H1 (cell line): Measurements from ENCODE around the gene NOP9. TPM values are rescaled to one million over a fixed set of nuclear protein-coding genes. Genes with fewer than 3 reads are reported as not detected.

ENCODE experiments used
- CTCF ChIA-PET: fragments of 300-600 bp; sonication (Branson Sonifier 250); formaldehyde crosslinking; loops from one replicate; lab custom pipeline; 2021; ENCODE audit not compliant: partially characterized antibody; lab: Charles Lee
- POLR2A ChIA-PET: fragments of 300-600 bp; sonication (Branson Sonifier 250); formaldehyde crosslinking; loops from one replicate; lab custom pipeline; 2021; ENCODE audit warnings: inconsistent platforms; ENCODE audit not compliant: partially characterized antibody; lab: Charles Lee
- DNase-seq, 2 experiments: peaks; one replicate each; pipeline versions ENCODE4 v3.0.0 to v3.0.0-alpha.2; 2010 to 2022; ENCODE audit warnings: low spot score in 2 of 2, low read depth in 1 of 2, mixed read lengths in 1 of 2
- FAIRE-seq: peaks from 2 replicates; lab custom pipeline; 2011; peaks lifted over from hg19 to GRCh38; lab: Jason Lieb, UNC
- H2AFZ ChIP-seq: 2 replicates; pipeline ENCODE4 v1.8.1; 2012; ENCODE audit warnings: low read length, inconsistent platforms
- H2AK5ac ChIP-seq: 2 replicates; pipeline ENCODE4 v1.6.1; 2013; ENCODE audit warnings: low read depth, low read length
- H2BK120ac ChIP-seq: replicated peaks from 2 replicates; pipeline ENCODE3; 2013; ENCODE audit warnings: low read depth, low read length, inconsistent platforms
- H2BK12ac ChIP-seq: 2 replicates; pipeline ENCODE4 v1.6.1; 2013; ENCODE audit warnings: low read depth, low read length
- H2BK15ac ChIP-seq: 2 replicates; pipeline ENCODE4 v1.6.1; 2013; ENCODE audit warnings: low read length
- H2BK20ac ChIP-seq: 2 replicates; pipeline ENCODE4 v1.6.1; 2013; ENCODE audit warnings: low read length
- H2BK5ac ChIP-seq: 2 replicates; pipeline ENCODE4 v1.6.1; 2013; ENCODE audit warnings: low read depth, low read length
- H3K14ac ChIP-seq: 2 replicates; pipeline ENCODE4 v1.6.1; 2013; ENCODE audit warnings: inconsistent platforms; ENCODE audit not compliant: insufficient read length
- H3K18ac ChIP-seq: 2 replicates; pipeline ENCODE4 v1.6.1; 2013; ENCODE audit warnings: low read length; ENCODE audit errors: extremely low read depth
- H3K23ac ChIP-seq: 2 replicates; pipeline ENCODE4 v1.6.1; 2013; ENCODE audit warnings: inconsistent platforms; ENCODE audit not compliant: insufficient read length
- H3K23me2 ChIP-seq: 2 replicates; pipeline ENCODE4 v1.6.1; 2013; ENCODE audit warnings: low read depth, low read length
- H3K27ac ChIP-seq: 2 replicates; pipeline ENCODE4 v1.6.1; 2011; ENCODE audit warnings: low read depth, low read length, inconsistent platforms
- H3K27me3 ChIP-seq, 4 experiments: replicated peaks in 1 of 4; 1 replicate in 1 of 4; 2 replicates in 3 of 4; pipeline versions ENCODE4 v1.6.1 to v1.8.1; 2011 to 2013; ENCODE audit warnings: low read length in 3 of 4, mild to moderate bottlenecking in 3 of 4, inconsistent platforms in 2 of 4, mixed read lengths in 2 of 4, moderate library complexity in 1 of 4; ENCODE audit not compliant: control insufficient read depth in 3 of 4, insufficient read depth in 3 of 4; ENCODE audit errors: extremely low read depth in 1 of 4
- H3K36me3 ChIP-seq, 4 experiments: 2 replicates each; pipeline versions ENCODE4 v1.6.1 to v1.8.1; 2011 to 2013; ENCODE audit warnings: mild to moderate bottlenecking in 4 of 4, low read length in 3 of 4, moderate library complexity in 2 of 4, control low read depth in 1 of 4, inconsistent platforms in 1 of 4; ENCODE audit not compliant: insufficient read depth in 4 of 4, control insufficient read depth in 2 of 4
- H3K4ac ChIP-seq: replicated peaks from 2 replicates; pipeline ENCODE3; 2013; ENCODE audit warnings: low read length, low read depth, mixed read lengths, inconsistent platforms; ENCODE audit not compliant: insufficient read length
- H3K4me1 ChIP-seq, 4 experiments: replicated peaks in 1 of 4; 1 replicate in 1 of 4; 2 replicates in 3 of 4; pipeline versions ENCODE4 v1.6.1 to v1.8.1; 2011 to 2013; ENCODE audit warnings: low read length in 3 of 4, inconsistent platforms in 2 of 4, mixed read lengths in 1 of 4; ENCODE audit not compliant: insufficient read depth in 4 of 4, control insufficient read depth in 3 of 4
- H3K4me2 ChIP-seq, 2 experiments: 2 replicates each; pipeline versions ENCODE4 v1.6.1 to v1.8.1; 2011 to 2013; ENCODE audit warnings: low read depth in 2 of 2, low read length in 2 of 2, control low read depth in 1 of 2, inconsistent platforms in 1 of 2, mild to moderate bottlenecking in 1 of 2; ENCODE audit not compliant: insufficient read depth in 1 of 2
- H3K4me3 ChIP-seq, 4 experiments: fragments of 200-600, 300-600 bp in 1 of 4; sonication (generic), shearing (Covaris generic), sonication (Bioruptor Twin) in 1 of 4; 2 replicates each; pipeline versions ENCODE4 v1.5.1 to v1.8.1; 2011 to 2016; ENCODE audit warnings: low read length in 4 of 4, low read depth in 3 of 4, control low read depth in 2 of 4, inconsistent platforms in 2 of 4, mild to moderate bottlenecking in 2 of 4, mixed read lengths in 1 of 4, moderate library complexity in 1 of 4; ENCODE audit not compliant: insufficient read depth in 2 of 4; ENCODE audit errors: extremely low read depth in 1 of 4
- H3K56ac ChIP-seq: replicated peaks from 2 replicates; pipeline ENCODE3; 2013; ENCODE audit warnings: low read depth, mild to moderate bottlenecking, mixed read lengths, low read length, inconsistent platforms; ENCODE audit not compliant: insufficient read length
- H3K79me1 ChIP-seq: 2 replicates; pipeline ENCODE4 v1.6.1; 2013; ENCODE audit warnings: low read depth, low read length, control low read depth
- H3K79me2 ChIP-seq, 2 experiments: 2 replicates each; pipeline versions ENCODE4 v1.6.1 to v1.8.1; 2012 to 2013; ENCODE audit warnings: low read length in 2 of 2, mild to moderate bottlenecking in 2 of 2, inconsistent platforms in 1 of 2; ENCODE audit not compliant: insufficient read depth in 2 of 2, control insufficient read depth in 1 of 2
- H3K9ac ChIP-seq, 4 experiments: replicated peaks in 1 of 4; 1 replicate in 1 of 4; 2 replicates in 3 of 4; pipeline versions ENCODE4 v1.6.1 to v1.8.1; 2011 to 2013; ENCODE audit warnings: low read depth in 3 of 4, low read length in 3 of 4, control low read depth in 2 of 4, mild to moderate bottlenecking in 2 of 4, moderate library complexity in 2 of 4, inconsistent platforms in 1 of 4; ENCODE audit errors: extremely low read depth in 1 of 4
- H3K9me3 ChIP-seq, 2 experiments: 2 replicates each; pipeline versions ENCODE4 v1.6.1 to v1.8.1; 2012 to 2013; ENCODE audit warnings: mild to moderate bottlenecking in 2 of 2, moderate library complexity in 2 of 2, control low read depth in 1 of 2, inconsistent platforms in 1 of 2, low read depth in 1 of 2, low read length in 1 of 2, mixed read lengths in 1 of 2; ENCODE audit not compliant: insufficient read depth in 2 of 2
- H4K20me1 ChIP-seq, 2 experiments: replicated peaks in 1 of 2; 2 replicates each; pipeline versions ENCODE3 to v1.8.1; 2011 to 2013; ENCODE audit warnings: inconsistent platforms in 2 of 2, low read length in 2 of 2, mild to moderate bottlenecking in 1 of 2; ENCODE audit not compliant: insufficient read depth in 2 of 2, control insufficient read depth in 1 of 2
- H4K5ac ChIP-seq: 2 replicates; pipeline ENCODE4 v1.6.1; 2013; ENCODE audit warnings: low read length, low read depth, mixed read lengths, inconsistent platforms; ENCODE audit not compliant: insufficient read length
- H4K8ac ChIP-seq: 2 replicates; pipeline ENCODE4 v1.8.0; 2013; ENCODE audit warnings: mild to moderate bottlenecking, moderate library complexity, low read length, inconsistent platforms; ENCODE audit not compliant: insufficient read depth; ENCODE audit errors: extremely low read depth
- H4K91ac ChIP-seq: replicated peaks from 2 replicates; pipeline ENCODE3; 2013; ENCODE audit warnings: low read length, mixed read lengths, inconsistent platforms; ENCODE audit not compliant: insufficient read length
- BRCA1 ChIP-seq: IDR thresholded peaks from 2 replicates; pipeline ENCODE4 v1.6.1; 2012; ENCODE audit warnings: low read depth, low read length, improper control_type of control experiment
- WGBS, 2 experiments: shearing (Covaris generic) in 1 of 2; methylation state at CpG; one replicate each; pipeline versions ENCODE4 v1.1.6 to v1.1.7; 2013 to 2015; ENCODE audit warnings: low lambda C conversion rate in 2 of 2, mixed read lengths in 2 of 2, inconsistent platforms in 1 of 2, low coverage in 1 of 2, missing lambda C conversion rate in 1 of 2; ENCODE audit not compliant: insufficient replicate concordance in 2 of 2, insufficient coverage in 1 of 2, insufficient read length in 1 of 2; ENCODE audit errors: extremely low coverage in 1 of 2, missing lambda C conversion rate in 1 of 2; 5-methylcytosine and 5-hydroxymethylcytosine counted together
- polyA plus RNA-seq, 7 experiments: library from polyadenylated mRNA; depleted of rRNA in 3 of 7; stranded (reverse) in 5 of 7; unstranded in 2 of 7; fragments of >200 nt in 5 of 7; fragments of 200-250 nt in 2 of 7; gene quantifications; 1 replicate in 5 of 7; 2 replicates in 1 of 7; 4 replicates in 1 of 7; pipeline versions ENCODE4 v1.2.1 to v1.2.3, GENCODE V29; 2011 to 2013; ENCODE audit warnings: missing spikeins in 2 of 7, mixed read lengths in 2 of 7
- small RNA-seq: library from polyadenylated mRNA; stranded (forward); fragments of <200 nt; extraction: miRNeasy Mini kit (QIAGEN cat#:217004); gene quantifications from one replicate; pipeline ENCODE3, GENCODE V24; 2013; ENCODE audit not compliant: insufficient read depth
- total RNA-seq: library from RNA; stranded (reverse); fragmentation: NEBNext Ultra II Directional; extraction: Animal tissue kit (Norgen Biotek cat#: 25700); gene quantifications from 2 replicates; pipeline ENCODE4 v1.2.1, GENCODE V29; 2021

Gene NOP9
- total and polyA plus RNA-seq, 2 of the 8 experiments (the other 6 are each of a cell fraction or from before 2014, with no cell fraction given): 17.8 to 34.8 TPM

DNA sequence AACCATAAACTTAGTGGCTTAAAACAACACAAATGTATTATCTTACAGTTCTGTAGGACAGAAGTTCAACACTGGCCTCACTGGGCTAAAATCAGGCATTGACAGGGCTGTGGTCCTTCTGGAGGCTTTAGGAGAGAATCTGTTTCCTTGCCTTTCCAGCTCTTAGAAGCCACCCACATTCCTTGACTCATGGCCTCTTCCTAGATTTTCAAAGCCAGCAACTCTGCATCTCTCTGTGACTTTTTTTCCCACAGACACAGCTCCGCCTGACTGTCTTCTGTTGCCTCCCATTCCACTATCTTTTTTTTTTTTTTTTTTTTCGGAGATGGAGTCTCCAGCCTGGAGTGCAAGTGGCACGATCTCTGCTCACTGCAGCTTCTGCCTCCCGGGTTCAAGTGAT is 56.6 kb downstream of the NOP9 start:
- FAIRE-seq: no peak
- 0 out of 2 replicates have a peak, but pooled peaks cover 2% of the 10 kb centered on the region for H3K23me2 ChIP-seq

More for the DNA sequence above, 56.6 kb downstream of the NOP9 start:
- no peak overlapping the region for H3K56ac ChIP-seq
- POLR2A ChIA-PET: interaction anchor here (1.7 kb wide), 1 partner anchor 24 kb away, joined by 3 read pairs; no protein-coding TSS in a partner anchor
- H3K4me1 ChIP-seq: no peaks in the 10 kb centered on the region
- H2AFZ ChIP-seq: no peak overlapping the region
- no peaks in the 10 kb centered on the region for H3K36me3 ChIP-seq
- H2BK15ac ChIP-seq: no peak overlapping the region
- CTCF ChIA-PET: interaction anchor here (0.6 to 4.4 kb wide), 5 partner anchors 10 to 86 kb away, joined by 3 to 23 read pairs (median 4); no protein-coding TSS in a partner anchor
- no peak overlapping the region for H2BK20ac ChIP-seq
- no peak overlapping the region for H3K23ac ChIP-seq
- H3K9me3 ChIP-seq: no peaks in the 10 kb centered on the region
- no peak overlapping the region for H4K5ac ChIP-seq
- H3K79me2 ChIP-seq: no peaks in the 10 kb centered on the region
- H2AK5ac ChIP-seq: no peak overlapping the region
- H4K20me1 ChIP-seq: peaks cover 0 to 2% of the 10 kb centered on the region in 2 experiments
- no peak overlapping the region for H3K4me2 ChIP-seq
- H2BK5ac ChIP-seq: no peak overlapping the region
- no peak overlapping the region for H4K91ac ChIP-seq
- no peak overlapping the region for H3K27ac ChIP-seq
- no peaks in the 10 kb centered on the region for H3K79me1 ChIP-seq
- TF ChIP-seq BRCA1: no peak
- no peak overlapping the region for H3K4ac ChIP-seq
- peaks cover 0 to 5% (median 2%) of the 10 kb centered on the region in 4 experiments; a peak in 4 of 7 replicates for H3K27me3 ChIP-seq
- DNase-seq: no peak
- H2BK120ac ChIP-seq: no peak overlapping the region
- 80% methylated on average over 1 of the region's 4 CpGs; no CpG with 5 or more reads in 1 of the 2 experiments for WGBS, 2 experiments
- no peak overlapping the region for H4K8ac ChIP-seq
- no peak overlapping the region for H3K9ac ChIP-seq
- no peak overlapping the region for H3K4me3 ChIP-seq
- no peak overlapping the region for H2BK12ac ChIP-seq
- H3K18ac ChIP-seq: no peak overlapping the region
- H3K14ac ChIP-seq: no peak overlapping the region

Small RNAs within 50 kb of the gene (small RNA-seq; reads per million reads assigned to genes)
- gene RF00026: not detected

Other genes with a start within 250 kb of the NOP9 start
Only the 30 nearest of the 34 such genes appear.
- 63.6 and 67.2 TPM in 2 replicates for gene DCAF11, start 185.1 kb upstream of the NOP9 start, total RNA-seq
- gene DCAF11, start 185.1 kb upstream of the NOP9 start, polyA plus RNA-seq (2011; rRNA removed): 60.4 and 74.6 TPM in 2 replicates
- 1.1 TPM in 2 replicates for gene NRL, start 184.9 kb upstream of the NOP9 start, total RNA-seq
- gene NRL, start 184.9 kb upstream of the NOP9 start, polyA plus RNA-seq (2011; rRNA removed): 2.1 and 2.2 TPM in 2 replicates
- gene FITM1, start 169.2 kb upstream of the NOP9 start, total RNA-seq: 0.33 and 0.76 TPM in 2 replicates
- gene FITM1, start 169.2 kb upstream of the NOP9 start, polyA plus RNA-seq (2011; rRNA removed): 0.53 and 0.80 TPM in 2 replicates
- gene PSME1, start 163.7 kb upstream of the NOP9 start, total RNA-seq: 85.9 and 91.7 TPM in 2 replicates
- gene PSME1, start 163.7 kb upstream of the NOP9 start, polyA plus RNA-seq (2011; rRNA removed): 57.4 and 74.9 TPM in 2 replicates
- gene EMC9, start 158.3 kb upstream of the NOP9 start, total RNA-seq: 36.9 and 38.4 TPM in 2 replicates
- gene EMC9, start 158.3 kb upstream of the NOP9 start, polyA plus RNA-seq (2011; rRNA removed): 47.2 and 60.1 TPM in 2 replicates
- 111 and 118 TPM in 2 replicates for gene PSME2, start 153.2 kb upstream of the NOP9 start, total RNA-seq
- gene PSME2, start 153.2 kb upstream of the NOP9 start, polyA plus RNA-seq (2011; rRNA removed): 71.8 and 76.8 TPM in 2 replicates
- gene RNF31, start 152.4 kb upstream of the NOP9 start, total RNA-seq: 57.8 and 72.0 TPM in 2 replicates
- 17.5 and 40.6 TPM in 2 replicates for gene RNF31, start 152.4 kb upstream of the NOP9 start, polyA plus RNA-seq (2011; rRNA removed)
- gene IRF9, start 138.6 kb upstream of the NOP9 start, total RNA-seq: 11.1 and 11.4 TPM in 2 replicates
- 13.2 and 13.3 TPM in 2 replicates for gene IRF9, start 138.6 kb upstream of the NOP9 start, polyA plus RNA-seq (2011; rRNA removed)
- gene REC8, start 127.8 kb upstream of the NOP9 start, total RNA-seq: 25.8 and 28.5 TPM in 2 replicates
- 9.8 and 19.1 TPM in 2 replicates for gene REC8, start 127.8 kb upstream of the NOP9 start, polyA plus RNA-seq (2011; rRNA removed)
- 108 and 109 TPM in 2 replicates for gene IPO4, start 111.0 kb upstream of the NOP9 start, total RNA-seq
- gene IPO4, start 111.0 kb upstream of the NOP9 start, polyA plus RNA-seq (2011; rRNA removed): 55.5 and 80.6 TPM in 2 replicates
- 22.2 and 25.3 TPM in 2 replicates for gene TM9SF1, start 104.4 kb upstream of the NOP9 start, total RNA-seq
- gene TM9SF1, start 104.4 kb upstream of the NOP9 start, polyA plus RNA-seq (2011; rRNA removed): 24.6 and 29.2 TPM in 2 replicates
- 0.28 TPM in 1 of 2 replicates, not detected in the other for gene TSSK4, start 94.2 kb upstream of the NOP9 start, total RNA-seq
- gene TSSK4, start 94.2 kb upstream of the NOP9 start, polyA plus RNA-seq (2011; rRNA removed): 0.05 TPM in 1 of 2 replicates, not detected in the other
- gene CHMP4A, start 86.4 kb upstream of the NOP9 start, total RNA-seq: 32.9 and 36.4 TPM in 2 replicates
- 23.4 and 37.6 TPM in 2 replicates for gene CHMP4A, start 86.4 kb upstream of the NOP9 start, polyA plus RNA-seq (2011; rRNA removed)
- 14.3 and 17.7 TPM in 2 replicates for gene MDP1, start 83.8 kb upstream of the NOP9 start, total RNA-seq
- 25.3 and 32.2 TPM in 2 replicates for gene MDP1, start 83.8 kb upstream of the NOP9 start, polyA plus RNA-seq (2011; rRNA removed)
- 241 and 253 TPM in 2 replicates for gene NEDD8, start 67.5 kb upstream of the NOP9 start, total RNA-seq
- gene NEDD8, start 67.5 kb upstream of the NOP9 start, polyA plus RNA-seq (2011; rRNA removed): 196 and 317 TPM in 2 replicates
- gene GMPR2, start 66.9 kb upstream of the NOP9 start, total RNA-seq: 85.3 and 88.3 TPM in 2 replicates
- 52.9 and 61.6 TPM in 2 replicates for gene GMPR2, start 66.9 kb upstream of the NOP9 start, polyA plus RNA-seq (2011; rRNA removed)
- gene TINF2, start 57.2 kb upstream of the NOP9 start, total RNA-seq: 31.0 and 36.7 TPM in 2 replicates
- gene TINF2, start 57.2 kb upstream of the NOP9 start, polyA plus RNA-seq (2011; rRNA removed): 23.5 and 31.7 TPM in 2 replicates
- gene TGM1, start 36.7 kb upstream of the NOP9 start, total RNA-seq: 2.0 and 2.2 TPM in 2 replicates
- gene TGM1, start 36.7 kb upstream of the NOP9 start, polyA plus RNA-seq (2011; rRNA removed): 1.8 and 4.1 TPM in 2 replicates
- gene RABGGTA, start 28.3 kb upstream of the NOP9 start, total RNA-seq: 16.0 and 16.9 TPM in 2 replicates
- 49.8 and 65.1 TPM in 2 replicates for gene RABGGTA, start 28.3 kb upstream of the NOP9 start, polyA plus RNA-seq (2011; rRNA removed)
- gene DHRS1, start 70 bp upstream of the NOP9 start, total RNA-seq: 8.8 and 13.4 TPM in 2 replicates
- 31.7 and 40.2 TPM in 2 replicates for gene DHRS1, start 70 bp upstream of the NOP9 start, polyA plus RNA-seq (2011; rRNA removed)
- not detected in 2 replicates for gene CIDEB, start 8.1 kb downstream of the NOP9 start, total RNA-seq
- gene CIDEB, start 8.1 kb downstream of the NOP9 start, polyA plus RNA-seq (2011; rRNA removed): 0.09 and 0.11 TPM in 2 replicates
- gene LTB4R2, start 10.3 kb downstream of the NOP9 start, total RNA-seq: 6.7 and 7.0 TPM in 2 replicates
- 5.3 and 9.8 TPM in 2 replicates for gene LTB4R2, start 10.3 kb downstream of the NOP9 start, polyA plus RNA-seq (2011; rRNA removed)
- 4.1 and 6.8 TPM in 2 replicates for gene LTB4R, start 11.7 kb downstream of the NOP9 start, total RNA-seq
- gene LTB4R, start 11.7 kb downstream of the NOP9 start, polyA plus RNA-seq (2011; rRNA removed): 6.7 and 9.7 TPM in 2 replicates
- 0.35 and 0.69 TPM in 2 replicates for gene ADCY4, start 35.2 kb downstream of the NOP9 start, total RNA-seq
- gene ADCY4, start 35.2 kb downstream of the NOP9 start, polyA plus RNA-seq (2011; rRNA removed): 0.27 and 0.57 TPM in 2 replicates
- gene RIPK3, start 40.1 kb downstream of the NOP9 start, total RNA-seq: 0.39 and 0.55 TPM in 2 replicates
- 0.20 and 0.24 TPM in 2 replicates for gene RIPK3, start 40.1 kb downstream of the NOP9 start, polyA plus RNA-seq (2011; rRNA removed)
- 47.3 and 51.2 TPM in 2 replicates for gene NFATC4, start 68.3 kb downstream of the NOP9 start, total RNA-seq
- gene NFATC4, start 68.3 kb downstream of the NOP9 start, polyA plus RNA-seq (2011; rRNA removed): 50.3 and 78.9 TPM in 2 replicates
- 18.3 and 19.6 TPM in 2 replicates for gene NYNRIN, start 99.2 kb downstream of the NOP9 start, total RNA-seq
- 15.2 and 18.4 TPM in 2 replicates for gene NYNRIN, start 99.2 kb downstream of the NOP9 start, polyA plus RNA-seq (2011; rRNA removed)
- 0.52 and 0.54 TPM in 2 replicates for gene CBLN3, start 129.8 kb downstream of the NOP9 start, total RNA-seq
- gene CBLN3, start 129.8 kb downstream of the NOP9 start, polyA plus RNA-seq (2011; rRNA removed): 0.72 and 1.00 TPM in 2 replicates
- gene KHNYN, start 130.1 kb downstream of the NOP9 start, total RNA-seq: 22.1 and 22.3 TPM in 2 replicates
- gene KHNYN, start 130.1 kb downstream of the NOP9 start, polyA plus RNA-seq (2011; rRNA removed): 7.6 and 9.2 TPM in 2 replicates
- 45.2 and 46.7 TPM in 2 replicates for gene SDR39U1, start 142.9 kb downstream of the NOP9 start, total RNA-seq
- gene SDR39U1, start 142.9 kb downstream of the NOP9 start, polyA plus RNA-seq (2011; rRNA removed): 98.8 and 104 TPM in 2 replicates